SK-N-SH treated with all-trans-retinoic acid at 6 μM for 48 hours (cell line): ENCODE measurements around the gene IRS1.

Source experiments
- ATAC-seq: fragments of 200-7000 bp; cut with Tn5 transposase; 3 replicates; pipeline ENCODE4 v1.9.1; 2020; ENCODE audit warnings: mild to moderate bottlenecking, moderate library complexity
- ARNTL ChIP-seq: fragments of 450-650 bp; formaldehyde crosslinking; IDR thresholded peaks from 2 replicates; pipeline ENCODE4 v1.5.0; 2020; ENCODE audit warnings: low read depth, mild to moderate bottlenecking, moderate library complexity, borderline replicate concordance
- BACH2 ChIP-seq: fragments of 250-450 bp; sonication (Bioruptor Pico); IDR thresholded peaks from 2 replicates; pipeline ENCODE4 v1.9.0; 2021; ENCODE audit warnings: mild to moderate bottlenecking, borderline replicate concordance
- CREB5 ChIP-seq: fragments of 250-450 bp; sonication (Bioruptor Pico); IDR thresholded peaks from 2 replicates; pipeline ENCODE4 v1.5.1; 2020; ENCODE audit warnings: low read depth, mild to moderate bottlenecking, moderate library complexity
- CSDC2 ChIP-seq: fragments of 250-450 bp; sonication (Bioruptor Pico); IDR thresholded peaks from 2 replicates; pipeline ENCODE4 v1.5.0; 2020; ENCODE audit warnings: mild to moderate bottlenecking, moderate library complexity
- GLIS3 ChIP-seq: fragments of 250-450 bp; sonication (Bioruptor Pico); IDR thresholded peaks from 2 replicates; pipeline ENCODE4 v1.5.0; 2020; ENCODE audit warnings: mild to moderate bottlenecking, moderate library complexity
- ISL1 ChIP-seq: fragments of 250-450 bp; sonication (Bioruptor Pico); IDR thresholded peaks from 2 replicates; pipeline ENCODE4 v2.1.2; 2022; ENCODE audit warnings: mild to moderate bottlenecking, moderate library complexity
- OSR1 ChIP-seq: fragments of 250-450 bp; sonication (Bioruptor Pico); IDR thresholded peaks from 2 replicates; pipeline ENCODE4 v1.8.0; 2022; ENCODE audit warnings: moderate library complexity, mild to moderate bottlenecking, inconsistent platforms
- POU6F1 ChIP-seq: fragments of 250-450 bp; sonication (Bioruptor Pico); IDR thresholded peaks from 2 replicates; pipeline ENCODE4 v1.8.0; 2021; ENCODE audit warnings: low read depth, mild to moderate bottlenecking, moderate library complexity, borderline replicate concordance
- PPARA ChIP-seq: fragments of 250-450 bp; sonication (Bioruptor Pico); IDR thresholded peaks from 2 replicates; pipeline ENCODE4 v1.5.0; 2020; ENCODE audit warnings: mild to moderate bottlenecking, borderline replicate concordance
- RARB ChIP-seq: fragments of 250-450 bp; sonication (Bioruptor Pico); IDR thresholded peaks from 2 replicates; pipeline ENCODE4 v1.8.0; 2021; ENCODE audit warnings: mild to moderate bottlenecking, moderate library complexity
- SNAI2 ChIP-seq: fragments of 250-450 bp; sonication (Bioruptor Pico); IDR thresholded peaks from 2 replicates; pipeline ENCODE4 v1.5.0; 2020; ENCODE audit warnings: mild to moderate bottlenecking, moderate library complexity
- TCF4 ChIP-seq: fragments of 250-450 bp; sonication (Bioruptor Pico); IDR thresholded peaks from 2 replicates; pipeline ENCODE4 v1.8.0; 2021; ENCODE audit warnings: mild to moderate bottlenecking, moderate library complexity, borderline replicate concordance
- ZC3H10 ChIP-seq: fragments of 250-450 bp; sonication (Bioruptor Pico); IDR thresholded peaks from 2 replicates; pipeline ENCODE4 v1.5.1; 2021; ENCODE audit warnings: mild to moderate bottlenecking, moderate library complexity
- ZFP3 ChIP-seq: fragments of 250-450 bp; sonication (Bioruptor Pico); IDR thresholded peaks from 2 replicates; pipeline ENCODE4 v1.5.0; 2020; ENCODE audit warnings: mild to moderate bottlenecking, moderate library complexity
- ZFP30 ChIP-seq: fragments of 450-650 bp; formaldehyde crosslinking; IDR thresholded peaks from 2 replicates; pipeline ENCODE4 v1.5.0; 2022; ENCODE audit warnings: mild to moderate bottlenecking, moderate library complexity
- ZNF8 ChIP-seq: fragments of 450-650 bp; formaldehyde crosslinking; IDR thresholded peaks from 2 replicates; pipeline ENCODE4 v1.5.0; 2020; ENCODE audit warnings: mild to moderate bottlenecking, moderate library complexity
- TF ChIP-seq, protein P1 (sequence below): fragments of 250-450 bp; sonication (Bioruptor Pico); IDR thresholded peaks from 2 replicates; pipeline ENCODE4 v1.5.0; 2020; ENCODE audit warnings: mild to moderate bottlenecking, moderate library complexity
- TF ChIP-seq, protein P2 (sequence below): fragments of 250-450 bp; sonication (Bioruptor Pico); IDR thresholded peaks from 2 replicates; pipeline ENCODE4 v1.8.0; 2020; ENCODE audit warnings: mild to moderate bottlenecking, moderate library complexity, borderline replicate concordance

The IRS1 gene

GRCh38 chr2:226799976-226800940 lies 638 bp upstream of the IRS1 start (continued):
- TF ChIP-seq CREB5 (CRISPR knock-in tag), result no peak
- TF ChIP-seq ZFP3 (CRISPR knock-in tag), result no peak

- TF ChIP-seq ISL1 (no peak), BACH2 (CRISPR knock-in tag) (no peak), ZC3H10 (CRISPR knock-in tag) (no peak), GLIS3 (CRISPR knock-in tag) (no peak), ARNTL (CRISPR knock-in tag) (no peak), CSDC2 (CRISPR knock-in tag) (no peak), ZNF8 (CRISPR knock-in tag) (no peak), ZFP3 (CRISPR knock-in tag) (no peak), POU6F1 (CRISPR knock-in tag) (no peak), TCF4 (CRISPR knock-in tag) (no peak)
- TF ChIP-seq, protein P1, sequence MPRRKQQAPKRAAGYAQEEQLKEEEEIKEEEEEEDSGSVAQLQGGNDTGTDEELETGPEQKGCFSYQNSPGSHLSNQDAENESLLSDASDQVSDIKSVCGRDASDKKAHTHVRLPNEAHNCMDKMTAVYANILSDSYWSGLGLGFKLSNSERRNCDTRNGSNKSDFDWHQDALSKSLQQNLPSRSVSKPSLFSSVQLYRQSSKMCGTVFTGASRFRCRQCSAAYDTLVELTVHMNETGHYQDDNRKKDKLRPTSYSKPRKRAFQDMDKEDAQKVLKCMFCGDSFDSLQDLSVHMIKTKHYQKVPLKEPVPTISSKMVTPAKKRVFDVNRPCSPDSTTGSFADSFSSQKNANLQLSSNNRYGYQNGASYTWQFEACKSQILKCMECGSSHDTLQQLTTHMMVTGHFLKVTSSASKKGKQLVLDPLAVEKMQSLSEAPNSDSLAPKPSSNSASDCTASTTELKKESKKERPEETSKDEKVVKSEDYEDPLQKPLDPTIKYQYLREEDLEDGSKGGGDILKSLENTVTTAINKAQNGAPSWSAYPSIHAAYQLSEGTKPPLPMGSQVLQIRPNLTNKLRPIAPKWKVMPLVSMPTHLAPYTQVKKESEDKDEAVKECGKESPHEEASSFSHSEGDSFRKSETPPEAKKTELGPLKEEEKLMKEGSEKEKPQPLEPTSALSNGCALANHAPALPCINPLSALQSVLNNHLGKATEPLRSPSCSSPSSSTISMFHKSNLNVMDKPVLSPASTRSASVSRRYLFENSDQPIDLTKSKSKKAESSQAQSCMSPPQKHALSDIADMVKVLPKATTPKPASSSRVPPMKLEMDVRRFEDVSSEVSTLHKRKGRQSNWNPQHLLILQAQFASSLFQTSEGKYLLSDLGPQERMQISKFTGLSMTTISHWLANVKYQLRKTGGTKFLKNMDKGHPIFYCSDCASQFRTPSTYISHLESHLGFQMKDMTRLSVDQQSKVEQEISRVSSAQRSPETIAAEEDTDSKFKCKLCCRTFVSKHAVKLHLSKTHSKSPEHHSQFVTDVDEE, result no peak
- ATAC-seq, result peak; percentile 3; the same call in 2 of the 3 replicates
These were observed 1.0 kb downstream of the IRS1 start for GRCh38 chr2:226798422-226799210.

DNA sequence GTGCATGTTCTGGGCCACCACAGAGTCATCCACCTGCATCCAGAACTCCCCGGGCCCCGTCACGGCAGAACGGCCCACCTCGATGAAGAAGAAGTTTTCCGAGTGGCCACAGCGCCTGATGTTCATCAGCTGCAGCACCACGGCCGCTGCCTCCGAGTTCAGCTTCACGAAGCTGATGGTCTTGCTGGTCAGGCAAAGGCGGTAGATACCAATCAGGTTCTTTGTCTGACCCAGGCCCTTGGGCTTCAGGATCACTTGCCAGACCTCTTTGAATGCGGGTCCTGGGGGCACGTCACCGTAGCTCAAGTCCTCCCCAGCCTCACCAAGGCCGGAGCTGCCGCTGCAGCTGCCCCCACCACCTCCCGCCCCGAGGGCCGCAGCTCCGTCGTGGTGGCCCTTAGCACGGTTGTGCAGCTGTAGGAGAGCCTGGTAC lies 1.6 kb downstream of the IRS1 start:
- TF ChIP-seq RARB (no peak), PPARA (no peak), OSR1 (CRISPR knock-in tag) (no peak), CREB5 (CRISPR knock-in tag) (no peak), BACH2 (CRISPR knock-in tag) (no peak), SNAI2 (no peak), ZFP30 (CRISPR knock-in tag) (no peak)
- TF ChIP-seq, protein P1, result no peak
- TF ChIP-seq, protein P2, sequence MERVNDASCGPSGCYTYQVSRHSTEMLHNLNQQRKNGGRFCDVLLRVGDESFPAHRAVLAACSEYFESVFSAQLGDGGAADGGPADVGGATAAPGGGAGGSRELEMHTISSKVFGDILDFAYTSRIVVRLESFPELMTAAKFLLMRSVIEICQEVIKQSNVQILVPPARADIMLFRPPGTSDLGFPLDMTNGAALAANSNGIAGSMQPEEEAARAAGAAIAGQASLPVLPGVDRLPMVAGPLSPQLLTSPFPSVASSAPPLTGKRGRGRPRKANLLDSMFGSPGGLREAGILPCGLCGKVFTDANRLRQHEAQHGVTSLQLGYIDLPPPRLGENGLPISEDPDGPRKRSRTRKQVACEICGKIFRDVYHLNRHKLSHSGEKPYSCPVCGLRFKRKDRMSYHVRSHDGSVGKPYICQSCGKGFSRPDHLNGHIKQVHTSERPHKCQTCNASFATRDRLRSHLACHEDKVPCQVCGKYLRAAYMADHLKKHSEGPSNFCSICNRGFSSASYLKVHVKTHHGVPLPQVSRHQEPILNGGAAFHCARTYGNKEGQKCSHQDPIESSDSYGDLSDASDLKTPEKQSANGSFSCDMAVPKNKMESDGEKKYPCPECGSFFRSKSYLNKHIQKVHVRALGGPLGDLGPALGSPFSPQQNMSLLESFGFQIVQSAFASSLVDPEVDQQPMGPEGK, result no peak
- ATAC-seq, result no peak
